ENCODE data around the gene ENTR1.
A peak's percentile ranks its signal among the peaks of the same experiment; 100 is the strongest.

ENTR1 gene

GRCh38 chr9:136375096-136375495, 35.3 kb downstream of the ENTR1 start:
- DNase-seq = no peak

- no peak for DNase-seq
Measured at GRCh38 chr9:136374183-136374575, 36.2 kb downstream of the ENTR1 start.

- peak; percentile 90 to 93 for DNase-seq
Measured at GRCh38 chr9:136373300-136374182, 36.9 kb downstream of the ENTR1 start, which contains the start of gene CARD9. CARD9 (minus strand) TSS chr9:136373669; CDS start chr9:136372078, 1,591 bp downstream.

DNA sequence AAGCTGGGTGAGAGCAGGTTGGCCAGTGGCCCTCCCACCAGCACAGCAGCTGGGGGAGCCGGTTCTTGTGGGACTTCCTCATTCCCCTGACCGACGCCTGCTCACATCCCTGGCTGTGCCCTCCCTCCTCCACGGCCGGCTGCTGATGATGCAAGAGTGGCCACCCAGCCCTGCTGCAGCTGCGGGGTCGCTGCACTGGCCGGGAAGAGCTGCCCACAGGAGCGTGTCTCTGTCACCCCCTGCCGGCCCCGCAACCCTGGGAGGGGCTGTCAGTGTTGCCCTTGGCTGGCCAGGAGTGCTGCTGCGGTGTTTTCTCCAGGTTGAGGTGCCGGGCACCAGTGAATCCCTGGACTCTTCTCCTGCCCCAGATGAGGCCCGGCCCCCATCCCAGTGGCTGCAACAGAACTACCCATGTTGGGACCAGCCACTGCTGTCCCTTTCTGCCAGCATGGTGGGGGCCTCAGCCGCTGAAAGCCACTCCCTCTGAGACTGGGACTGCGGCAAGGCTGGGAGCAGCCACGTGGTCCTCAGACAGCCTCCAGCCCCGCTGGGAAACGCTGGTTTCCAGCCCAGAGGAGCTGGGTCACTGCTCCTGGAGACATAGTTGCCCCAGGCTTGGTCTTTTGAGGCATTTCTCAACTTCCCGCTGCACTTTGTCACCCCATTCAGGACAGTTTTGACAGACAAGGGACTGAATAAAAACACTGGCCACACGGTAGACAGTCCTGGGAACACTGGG, 37.7 kb downstream of the ENTR1 start:
- peak; percentile 83 to 90 for DNase-seq

DNA sequence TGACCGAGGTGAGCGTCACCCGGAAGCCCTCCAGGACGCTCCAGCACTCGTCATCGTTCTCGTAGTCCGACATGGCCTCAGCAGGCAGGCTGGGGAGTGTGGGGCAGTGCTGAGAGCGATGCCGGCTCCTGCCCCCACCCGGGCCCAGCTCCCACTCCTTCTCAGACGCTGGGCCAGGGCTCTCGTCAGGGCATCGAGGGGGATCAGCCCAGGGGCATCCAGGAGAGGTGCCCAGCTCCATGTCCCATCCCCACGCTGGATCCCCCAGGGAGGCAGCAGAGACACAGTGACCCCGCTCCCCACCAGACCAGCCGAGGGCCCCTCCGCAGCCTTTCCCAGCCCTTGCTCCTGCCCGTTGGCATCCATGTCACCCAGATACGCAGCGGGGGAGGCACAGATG, 38.4 kb downstream of the ENTR1 start:
- no peak for DNase-seq

GRCh38 chr9:136371533-136371880, 38.9 kb downstream of the ENTR1 start:
- DNase-seq = no peak

DNA sequence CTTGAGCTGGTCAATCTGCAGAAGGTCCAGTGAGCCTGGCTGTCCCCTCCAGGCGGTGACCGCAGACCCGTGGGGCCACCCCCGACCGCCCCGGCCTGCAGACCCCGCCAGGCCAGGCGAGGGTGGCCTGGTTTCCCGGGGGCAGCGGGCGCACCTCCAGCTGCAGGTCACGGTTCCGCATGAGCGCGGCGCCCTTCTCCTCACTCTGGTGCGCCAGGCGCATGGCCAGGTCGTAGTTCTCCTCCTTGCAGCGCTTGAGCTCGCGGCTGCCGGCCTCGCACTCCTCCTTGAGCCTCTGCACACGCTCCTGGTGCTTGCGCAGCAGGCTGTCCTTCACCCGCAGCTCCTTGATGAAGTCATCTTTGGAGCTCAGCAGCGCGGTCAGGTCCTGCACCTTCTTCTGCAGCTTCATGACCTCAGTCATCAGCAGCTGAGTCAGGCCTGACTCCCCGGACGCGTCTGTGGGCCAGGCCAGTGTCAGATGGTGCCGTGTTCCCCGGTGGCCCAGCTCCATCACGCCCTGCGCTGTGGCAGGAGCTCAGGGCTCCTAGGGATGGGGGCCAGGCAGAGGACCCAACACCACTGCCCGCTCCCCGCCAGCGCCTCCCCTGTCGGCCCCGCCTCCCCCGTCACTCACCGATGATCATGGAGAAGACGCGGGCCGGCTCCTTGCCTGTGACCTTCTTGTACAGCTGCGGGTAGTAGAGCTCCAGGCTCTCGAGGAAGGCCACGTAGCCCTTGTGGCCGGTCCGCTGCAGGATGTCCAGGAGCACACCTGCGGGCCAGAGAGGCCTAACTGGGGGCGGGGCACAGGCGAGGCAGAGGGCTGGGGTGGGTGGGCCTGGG, 39.5 kb downstream of the ENTR1 start:
- DNase-seq = no peak

- no peak for DNase-seq
Measured at GRCh38 chr9:136370037-136370436, 40.4 kb downstream of the ENTR1 start.

DNA sequence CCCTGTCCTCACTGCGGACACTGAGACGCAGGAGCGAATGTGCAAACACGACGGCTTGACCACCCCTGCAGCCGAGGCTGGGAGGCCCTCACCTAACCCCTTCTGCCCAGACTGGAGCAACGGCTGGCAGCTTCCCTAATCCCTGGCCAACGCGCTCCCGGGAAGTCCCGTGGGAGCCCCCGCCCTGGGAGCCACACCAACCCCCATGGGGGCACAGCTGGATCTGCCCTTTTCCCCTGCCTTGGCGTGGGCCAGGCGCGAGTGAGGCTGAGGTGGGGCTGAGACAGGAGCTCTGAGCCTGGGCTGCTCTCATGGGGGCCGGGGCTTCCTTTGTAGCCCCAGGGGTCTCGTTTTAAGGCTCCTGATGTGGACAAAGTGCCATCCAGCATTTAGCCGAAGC, 42.2 kb downstream of the ENTR1 start:
- DNase-seq = no peak

DNA sequence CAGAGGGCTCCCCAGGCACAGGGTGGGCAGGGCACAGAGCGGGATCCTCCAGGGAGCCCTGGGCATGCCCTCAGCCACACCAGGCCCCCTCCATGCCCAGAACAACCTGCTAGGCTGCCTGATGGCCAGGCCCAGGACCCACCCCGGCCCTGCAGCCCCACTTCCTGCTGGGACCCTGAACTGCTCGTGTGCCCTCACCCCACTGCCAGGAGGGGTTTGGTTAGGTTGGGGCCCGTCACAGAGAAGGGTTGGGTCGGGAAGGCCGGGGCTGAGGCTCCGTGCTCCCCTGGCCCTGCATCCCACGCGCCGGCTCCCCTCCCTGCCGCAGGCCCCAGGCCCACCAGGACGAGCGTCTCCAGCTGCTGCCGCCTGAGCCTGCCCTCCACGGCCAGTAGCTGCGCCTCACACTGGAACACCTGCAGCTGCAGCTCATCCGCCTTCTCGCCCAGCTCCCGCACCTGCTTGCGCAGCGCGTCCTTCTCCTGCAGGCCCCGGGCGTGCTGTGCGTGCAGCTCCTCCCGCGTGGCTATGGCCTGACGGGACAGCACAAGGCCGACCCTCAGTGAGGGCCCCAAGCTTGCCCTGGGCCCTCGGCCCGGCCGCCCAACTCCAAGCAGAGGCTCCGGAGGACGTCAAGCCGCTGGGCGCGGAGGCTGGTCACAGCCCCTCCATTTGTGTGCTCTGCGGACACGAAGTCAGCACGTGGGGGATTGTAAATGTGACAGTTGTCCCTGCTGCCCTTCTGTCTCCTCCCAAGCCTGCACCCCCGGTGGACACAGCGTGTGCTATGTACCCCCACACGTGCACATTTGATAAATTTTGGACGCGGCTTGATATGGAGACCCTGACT, 42.9 kb downstream of the ENTR1 start:
- DNase-seq = no peak

DNA sequence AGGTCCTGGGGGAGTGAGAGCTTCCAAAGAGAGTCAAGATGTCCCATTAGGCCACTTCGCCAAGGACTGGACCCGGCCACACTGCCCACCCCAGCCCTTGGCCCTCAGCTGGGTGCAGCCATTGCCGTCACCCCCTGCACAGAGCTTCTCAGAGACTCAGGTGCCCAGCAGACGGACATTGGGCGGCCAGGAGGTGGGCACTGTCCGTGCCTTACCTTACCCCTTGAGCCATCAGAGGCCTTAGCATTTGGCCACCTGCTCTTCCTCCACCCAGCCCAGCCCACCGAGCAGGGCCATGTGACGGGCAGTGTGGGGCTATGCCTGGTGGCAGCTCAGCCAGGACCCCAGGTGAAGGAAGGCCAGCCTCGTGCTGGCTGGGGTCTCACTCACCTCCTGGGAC, 43.6 kb downstream of the ENTR1 start:
- DNase-seq = no peak

- peak; percentile 58 to 68 for DNase-seq
Measured at GRCh38 chr9:136365775-136366222, 44.6 kb downstream of the ENTR1 start.

DNA sequence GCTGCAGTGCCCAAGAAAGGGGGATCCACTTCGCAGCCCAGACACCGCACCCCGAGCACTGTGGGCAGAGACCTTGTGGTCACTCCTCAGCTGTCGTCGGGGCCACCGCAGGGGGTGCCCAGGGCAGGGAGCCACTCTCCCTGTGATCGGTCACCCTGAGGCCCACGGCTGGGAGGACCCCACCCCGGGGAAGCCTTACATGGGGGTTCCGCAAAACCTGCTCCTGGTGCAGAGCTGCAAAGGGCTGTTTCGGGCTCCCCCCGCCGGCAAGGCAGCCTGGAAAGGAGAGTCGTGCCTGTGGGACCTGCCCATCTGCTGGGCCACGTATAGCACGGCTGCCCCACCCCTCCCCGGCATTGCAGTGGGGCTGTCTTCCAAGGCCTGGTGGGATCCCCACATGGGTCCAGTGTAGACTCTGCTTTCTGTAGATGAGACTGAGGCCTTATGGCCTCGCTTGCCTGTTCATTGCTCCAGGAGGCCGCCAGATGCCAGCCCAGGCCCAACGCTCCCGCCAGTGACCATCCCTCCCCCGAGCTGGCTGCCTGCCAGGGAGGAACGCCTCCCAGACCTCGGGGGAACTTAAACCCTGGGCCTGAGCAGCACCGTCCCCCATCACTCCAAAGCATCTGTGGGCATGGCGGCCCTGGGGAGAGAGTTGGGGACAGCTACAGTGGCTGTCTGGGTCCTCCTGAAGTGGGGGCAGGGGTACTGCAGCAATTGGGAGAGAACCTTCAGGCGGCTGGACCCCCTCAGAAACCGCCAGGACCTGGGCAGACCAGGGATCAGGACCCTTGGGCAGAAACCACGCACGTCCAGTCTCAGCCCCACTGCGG, 45.3 kb downstream of the ENTR1 start:
- DNase-seq = peak in 1 of 2 donors; percentile 17

DNA sequence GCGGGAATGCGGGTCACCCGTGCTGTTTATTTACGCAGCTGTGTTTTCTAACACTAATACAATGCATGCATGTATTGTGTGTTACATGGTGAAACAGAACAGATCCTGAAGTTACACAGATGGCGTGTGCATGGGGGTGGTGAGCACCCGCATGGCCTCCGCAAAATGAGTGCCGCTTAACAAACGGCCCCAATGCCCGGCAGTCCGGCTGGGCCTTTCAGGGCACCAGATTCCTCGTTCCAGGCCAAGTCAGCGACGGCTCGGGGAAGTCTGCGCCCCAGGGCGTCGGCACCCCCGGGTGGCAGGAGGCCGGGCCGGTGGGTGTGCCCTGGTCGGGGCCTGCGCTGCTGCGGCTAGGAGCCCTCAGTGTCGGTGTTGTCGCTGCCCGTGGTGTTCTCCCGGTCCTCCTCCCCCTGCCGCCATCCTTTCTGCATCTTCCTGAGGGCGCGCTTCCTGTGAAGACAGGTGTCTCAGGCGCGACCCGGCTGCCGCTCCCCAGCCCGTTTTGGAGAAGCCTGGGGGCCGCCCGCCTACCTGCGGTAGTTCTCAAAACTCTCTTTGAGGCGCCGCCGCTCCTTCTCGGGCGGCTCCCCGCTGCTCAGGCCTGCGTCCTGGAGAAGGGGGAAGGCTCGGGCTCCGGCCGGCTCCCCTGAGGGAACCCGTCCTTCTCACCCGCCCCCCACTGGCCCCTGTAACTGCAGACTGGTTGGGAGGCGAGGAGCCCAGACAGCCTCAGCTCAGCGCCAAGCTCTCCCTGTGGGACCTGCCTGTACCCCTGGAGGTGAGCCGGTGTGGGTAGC, 46.3 kb downstream of the ENTR1 start:
- DNase-seq = no peak

- peak; percentile 95 for DNase-seq
Measured at GRCh38 chr9:136363106-136363948, 47.1 kb downstream of the ENTR1 start, which contains the start of gene DNLZ. DNLZ (minus strand) TSS chr9:136363744; CDS start chr9:136363714, 30 bp downstream.

- no peak for DNase-seq
Measured at GRCh38 chr9:136362450-136362784, 48.0 kb downstream of the ENTR1 start.

DNA sequence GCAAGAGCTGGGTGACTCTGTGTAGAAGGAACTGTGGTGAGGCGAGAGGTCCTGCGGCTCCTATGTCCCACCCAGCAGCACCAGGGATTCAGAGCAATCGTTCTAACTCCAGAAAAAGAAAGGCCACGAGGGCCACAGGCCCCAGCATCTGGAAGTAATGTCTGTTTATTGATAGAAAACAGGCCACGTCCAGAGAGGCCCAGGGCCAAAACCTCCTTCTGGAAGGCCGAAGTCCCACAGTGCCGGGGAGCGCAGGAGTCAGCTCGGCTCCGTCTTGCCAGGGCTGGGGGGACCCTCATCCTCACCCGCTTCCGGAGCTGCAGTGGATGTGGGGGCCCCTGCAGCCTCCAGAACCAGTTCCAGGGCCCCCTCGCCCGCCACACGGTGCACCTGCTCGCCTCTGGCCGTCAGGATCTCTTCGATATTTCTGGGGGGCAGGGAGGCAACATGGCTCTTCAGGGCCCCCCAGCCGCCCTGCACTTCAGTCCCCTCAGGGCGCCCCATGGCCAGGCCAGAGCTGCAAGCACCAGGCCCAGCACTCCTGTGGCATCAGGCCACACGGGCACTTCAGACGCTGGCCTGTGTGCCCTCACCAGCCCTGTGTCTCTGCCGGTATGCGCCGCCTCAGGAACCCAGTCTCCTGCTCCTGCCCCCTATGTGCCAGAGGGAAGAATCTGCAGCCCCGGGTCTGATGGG, 48.5 kb downstream of the ENTR1 start:
- DNase-seq = no peak

DNA sequence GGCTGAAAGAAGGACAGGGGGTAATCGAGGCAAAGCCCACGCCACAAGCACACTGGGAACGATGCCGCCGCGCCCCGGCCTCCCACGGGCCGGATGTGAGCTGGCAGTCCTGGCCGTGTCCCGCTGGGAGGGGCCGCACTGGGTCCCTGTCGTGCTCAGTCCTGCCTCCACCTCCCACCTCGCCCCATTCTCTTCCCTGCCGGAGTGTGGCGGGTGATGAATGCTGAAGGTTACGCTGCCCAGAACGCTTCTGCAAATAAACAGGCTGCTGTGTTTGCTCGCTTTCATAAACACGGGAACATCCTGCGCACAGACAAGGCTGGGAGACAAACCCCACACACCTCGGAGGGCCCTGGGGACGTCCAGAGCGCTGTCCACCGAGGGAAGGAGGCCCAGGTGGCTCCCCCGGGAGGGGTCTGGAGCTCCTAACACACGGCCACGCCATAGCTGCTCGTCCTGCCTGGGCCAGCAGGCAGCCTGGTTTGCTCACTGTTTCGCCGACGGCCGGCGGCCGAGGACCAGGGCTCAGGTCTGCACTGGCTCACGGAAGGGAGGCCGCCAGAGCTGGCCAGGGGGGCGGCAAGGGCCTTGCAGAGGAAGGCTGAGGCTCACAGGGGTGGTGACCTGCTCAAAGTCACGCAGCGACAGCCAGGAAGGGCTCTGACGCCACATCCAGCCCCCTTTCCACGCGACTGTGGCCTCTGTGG, 49.2 kb downstream of the ENTR1 start:
- no peak for DNase-seq
